Muscle layer of duodenum (tissue), 2 donors: ENCODE measurements around the gene H3-3A.
"Not testable (repeated sequence)": the region's sequence is repeated elsewhere in the genome, so short reads cannot be mapped to it uniquely, and the experiment has no call there.

Experiments used
- H3K27ac ChIP-seq: one replicate; pipeline ENCODE4 v1.7.0; 2013; ENCODE audit warnings: mild to moderate bottlenecking, low read length
- H3K27me3 ChIP-seq: one replicate; pipeline ENCODE4 v1.7.0; 2013; ENCODE audit warnings: low read depth, mild to moderate bottlenecking, control low read depth, low read length
- H3K36me3 ChIP-seq, 2 donors: one replicate each; pipeline ENCODE4 v1.7.0; 2013; ENCODE audit warnings: low read length in 2 of 2, control low read depth in 1 of 2, mild to moderate bottlenecking in 1 of 2; ENCODE audit not compliant: insufficient read depth in 2 of 2, control insufficient read depth in 1 of 2
- H3K4me1 ChIP-seq, 2 donors: one replicate each; pipeline ENCODE4 v1.7.0; 2013; ENCODE audit warnings: low read length in 2 of 2, mild to moderate bottlenecking in 2 of 2, control low read depth in 1 of 2, moderate library complexity in 1 of 2; ENCODE audit not compliant: insufficient read depth in 2 of 2, control insufficient read depth in 1 of 2
- H3K4me3 ChIP-seq, 2 donors: one replicate each; pipeline ENCODE4 v1.7.0; 2013; ENCODE audit warnings: low read length in 2 of 2, low read depth in 1 of 2, mild to moderate bottlenecking in 1 of 2
- H3K9me3 ChIP-seq, 2 donors: one replicate each; pipeline ENCODE4 v1.7.0; 2013; ENCODE audit warnings: low read length in 2 of 2, control low read depth in 1 of 2, mild to moderate bottlenecking in 1 of 2; ENCODE audit not compliant: control insufficient read depth in 1 of 2
- donor health status: healthy.

The H3-3A gene

GRCh38 chr1:226091461-226091860, 28.9 kb downstream of the H3-3A start:
- H3K36me3 ChIP-seq: no peaks in the 10 kb centered on the region

GRCh38 chr1:226092048-226092820, 29.7 kb downstream of the H3-3A start:
- H3K9me3 ChIP-seq, H3K27ac ChIP-seq, H3K36me3 ChIP-seq, H3K27me3 ChIP-seq, H3K4me1 ChIP-seq, H3K4me3 ChIP-seq: not testable (repeated sequence)

More at GRCh38 chr1:226091461-226091860, 28.9 kb downstream of the H3-3A start:
- H3K27me3 ChIP-seq: no peaks in the 10 kb centered on the region
- H3K9me3 ChIP-seq: no peaks in the 10 kb centered on the region
- no peak overlapping the region for H3K27ac ChIP-seq
- no peaks in the 10 kb centered on the region for H3K4me1 ChIP-seq
- no peak overlapping the region for H3K4me3 ChIP-seq

GRCh38 chr1:226092965-226093364, 30.4 kb downstream of the H3-3A start:
- no peaks in the 10 kb centered on the region for H3K4me1 ChIP-seq
- H3K9me3 ChIP-seq: no peaks in the 10 kb centered on the region
- no peaks in the 10 kb centered on the region for H3K36me3 ChIP-seq
- no peaks in the 10 kb centered on the region for H3K27me3 ChIP-seq
- no peak overlapping the region for H3K27ac ChIP-seq
- no peak overlapping the region for H3K4me3 ChIP-seq

GRCh38 chr1:226093621-226094020, 31.1 kb downstream of the H3-3A start:
- Histone ChIP-seq H3K27me3 (no peaks in the 10 kb centered on the region), H3K9me3 (no peaks in the 10 kb centered on the region), H3K4me1 (no peaks in the 10 kb centered on the region), H3K27ac (no peak overlapping the region), H3K36me3 (no peaks in the 10 kb centered on the region), H3K4me3 (no peak overlapping the region)

GRCh38 chr1:226094451-226094850, 31.9 kb downstream of the H3-3A start:
- H3K27me3 ChIP-seq: no peaks in the 10 kb centered on the region
- H3K4me1 ChIP-seq: no peaks in the 10 kb centered on the region
- H3K4me3 ChIP-seq: no peak overlapping the region
- H3K27ac ChIP-seq: no peak overlapping the region
- H3K9me3 ChIP-seq: no peaks in the 10 kb centered on the region
- H3K36me3 ChIP-seq: no peaks in the 10 kb centered on the region

GRCh38 chr1:226095286-226095685, 32.8 kb downstream of the H3-3A start:
- H3K4me3 ChIP-seq: no peak overlapping the region
- H3K4me1 ChIP-seq: no peaks in the 10 kb centered on the region
- no peaks in the 10 kb centered on the region for H3K36me3 ChIP-seq
- no peaks in the 10 kb centered on the region for H3K9me3 ChIP-seq
- no peak overlapping the region for H3K27ac ChIP-seq
- no peaks in the 10 kb centered on the region for H3K27me3 ChIP-seq

GRCh38 chr1:226097866-226098625, 35.5 kb downstream of the H3-3A start:
- Histone ChIP-seq H3K4me3 (no peak overlapping the region), H3K4me1 (no peaks in the 10 kb centered on the region), H3K27ac (no peak overlapping the region), H3K9me3 (no peaks in the 10 kb centered on the region), H3K27me3 (no peaks in the 10 kb centered on the region), H3K36me3 (no peaks in the 10 kb centered on the region)

- H3K4me3 ChIP-seq: no peak overlapping the region
- H3K27ac ChIP-seq: no peak overlapping the region
- no peaks in the 10 kb centered on the region for H3K9me3 ChIP-seq
- H3K4me1 ChIP-seq: no peaks in the 10 kb centered on the region
- H3K27me3 ChIP-seq: no peaks in the 10 kb centered on the region
- no peaks in the 10 kb centered on the region for H3K36me3 ChIP-seq
Observed at GRCh38 chr1:226098870-226099835, 36.6 kb downstream of the H3-3A start.

- H3K27me3 ChIP-seq: no peaks in the 10 kb centered on the region
- no peak overlapping the region for H3K27ac ChIP-seq
- H3K4me1 ChIP-seq: no peaks in the 10 kb centered on the region
- no peaks in the 10 kb centered on the region for H3K9me3 ChIP-seq
- H3K4me3 ChIP-seq: peak overlapping the region; percentile 38 to 60
- no peaks in the 10 kb centered on the region for H3K36me3 ChIP-seq
Observed at GRCh38 chr1:226100436-226101391, 38.2 kb downstream of the H3-3A start.

GRCh38 chr1:226104671-226105121, 42.2 kb downstream of the H3-3A start:
- H3K9me3 ChIP-seq: no peaks in the 10 kb centered on the region
- no peaks in the 10 kb centered on the region for H3K36me3 ChIP-seq
- H3K27ac ChIP-seq: no peak overlapping the region
- H3K4me1 ChIP-seq: no peaks in the 10 kb centered on the region
- no peak overlapping the region for H3K4me3 ChIP-seq
- H3K27me3 ChIP-seq: no peaks in the 10 kb centered on the region
